Measurements from ENCODE around the gene NTM. TPM values are rescaled to one million over a fixed set of nuclear protein-coding genes. Genes with fewer than 3 reads are reported as not detected.

The NTM gene
- total RNA-seq, 4 donors from 2014 or later: 3.6 to 11.8 (median 7.8) TPM

- Histone ChIP-seq H3K4me1 (no peaks in the 10 kb centered on the region), H3K36me3 (no peaks in the 10 kb centered on the region), H3K27me3 (peaks cover 4% of the 10 kb centered on the region), H3K27ac (no peak overlapping the region), H3K9me3 (no peaks in the 10 kb centered on the region), H3K4me3 (no peak overlapping the region)
- TF ChIP-seq POLR2A (IDR thresholded peaks at IDR 0.05): no peak
- no peak for TF ChIP-seq EP300 (IDR thresholded peaks at IDR 0.05)
- no peak for TF ChIP-seq POLR2AphosphoS5 (IDR thresholded peaks at IDR 0.05)
- no peak for TF ChIP-seq CTCF (IDR thresholded peaks at IDR 0.05)
- ATAC-seq: no peak
- WGBS, 2 donors (ENCODE audit: low coverage in 1 of 2): 58 to 79% methylated on average over 8 of the region's 9 CpGs
Measured at GRCh38 chr11:131626788-131627187, 256.4 kb downstream of the NTM start.

GRCh38 chr11:131628739-131629138 lies 258.3 kb downstream of the NTM start:
- TF ChIP-seq CTCF (IDR thresholded peaks at IDR 0.05): no peak
- no peak for TF ChIP-seq EP300 (IDR thresholded peaks at IDR 0.05)
- TF ChIP-seq POLR2A (IDR thresholded peaks at IDR 0.05): no peak
- no peak for TF ChIP-seq POLR2AphosphoS5 (IDR thresholded peaks at IDR 0.05)
- peaks cover 4% of the 10 kb centered on the region for H3K27me3 ChIP-seq
- H3K9me3 ChIP-seq: peaks cover 0 to 10% (median 0%) of the 10 kb centered on the region in 3 donors
- 75% methylated on average over 5 of the region's 6 CpGs; no CpG with 5 or more reads in 1 of the 2 donors for WGBS, 2 donors (ENCODE audit: low coverage in 1 of 2)
- no peak for ATAC-seq
- no peak overlapping the region for H3K4me3 ChIP-seq
- no peak overlapping the region for H3K27ac ChIP-seq
- H3K36me3 ChIP-seq: no peaks in the 10 kb centered on the region
- H3K4me1 ChIP-seq: no peaks in the 10 kb centered on the region

GRCh38 chr11:131629925-131630540 lies 259.6 kb downstream of the NTM start:
- no peak overlapping the region for H3K4me3 ChIP-seq
- H3K27me3 ChIP-seq: peaks cover 4% of the 10 kb centered on the region
- peaks cover 0 to 10% (median 0%) of the 10 kb centered on the region in 3 donors for H3K9me3 ChIP-seq
- no peaks in the 10 kb centered on the region for H3K4me1 ChIP-seq
- no peak overlapping the region for H3K27ac ChIP-seq
- TF ChIP-seq POLR2AphosphoS5 (IDR thresholded peaks at IDR 0.05): no peak
- TF ChIP-seq POLR2A (IDR thresholded peaks at IDR 0.05): no peak
- no peak for TF ChIP-seq EP300 (IDR thresholded peaks at IDR 0.05)
- no peak for TF ChIP-seq CTCF (IDR thresholded peaks at IDR 0.05)
- no peaks in the 10 kb centered on the region for H3K36me3 ChIP-seq
- ATAC-seq: no peak
- 60 to 61% methylated on average over 4 to 5 of the region's 5 CpGs for WGBS, 2 donors (ENCODE audit: low coverage in 1 of 2)

GRCh38 chr11:131632971-131633370 lies 262.6 kb downstream of the NTM start:
- Histone ChIP-seq H3K27me3 (peaks cover 4% of the 10 kb centered on the region), H3K9me3 (peaks cover 0 to 10% (median 0%) of the 10 kb centered on the region in 3 donors), H3K4me1 (no peaks in the 10 kb centered on the region), H3K4me3 (no peak overlapping the region), H3K36me3 (no peaks in the 10 kb centered on the region), H3K27ac (no peak overlapping the region)
- WGBS, 2 donors (ENCODE audit: low coverage in 1 of 2): 75 to 82% methylated on average over 1 of the region's 2 CpGs
- TF ChIP-seq POLR2A (IDR thresholded peaks at IDR 0.05) (no peak), POLR2AphosphoS5 (IDR thresholded peaks at IDR 0.05) (no peak), CTCF (IDR thresholded peaks at IDR 0.05) (no peak), EP300 (IDR thresholded peaks at IDR 0.05) (no peak)
- ATAC-seq: no peak
